ENCODE data around the gene LRRC28.
"Not testable (repeated sequence)": the region's sequence is repeated elsewhere in the genome, so short reads cannot be mapped to it uniquely, and the experiment has no call there.

Gene LRRC28

GRCh38 chr15:99250857-99251841 lies at the start of gene LRRC28:
TSS of gene LRRC28 (plus strand) at chr15:99251481. CDS start at chr15:99255958, 4,477 bp downstream.
- peak; percentile 90 for DNase-seq (ENCODE audit: low read depth)

GRCh38 chr15:99202176-99202552 lies 49.1 kb upstream of the LRRC28 start:
- no peak for DNase-seq (ENCODE audit: low read depth)

DNA sequence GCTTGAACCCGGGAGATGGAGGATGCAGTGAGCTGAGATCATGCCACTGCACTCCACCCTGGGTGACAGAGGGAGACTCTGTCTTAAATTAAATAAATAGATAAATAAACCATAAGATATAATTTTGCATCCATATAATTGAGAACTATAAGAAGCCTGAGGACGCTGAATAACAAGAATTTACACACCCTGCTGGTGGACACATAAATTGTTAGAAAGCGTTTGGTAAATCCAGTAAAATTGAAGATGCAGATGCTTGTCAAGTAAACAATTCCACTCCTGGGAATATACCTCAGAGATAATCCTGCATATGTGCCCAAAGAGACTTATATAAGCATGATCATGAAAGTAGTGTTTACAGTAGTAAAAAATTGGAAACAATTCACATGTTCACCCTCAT lies 43.6 kb upstream of the LRRC28 start:
- DNase-seq (ENCODE audit: low read depth): no peak

DNA sequence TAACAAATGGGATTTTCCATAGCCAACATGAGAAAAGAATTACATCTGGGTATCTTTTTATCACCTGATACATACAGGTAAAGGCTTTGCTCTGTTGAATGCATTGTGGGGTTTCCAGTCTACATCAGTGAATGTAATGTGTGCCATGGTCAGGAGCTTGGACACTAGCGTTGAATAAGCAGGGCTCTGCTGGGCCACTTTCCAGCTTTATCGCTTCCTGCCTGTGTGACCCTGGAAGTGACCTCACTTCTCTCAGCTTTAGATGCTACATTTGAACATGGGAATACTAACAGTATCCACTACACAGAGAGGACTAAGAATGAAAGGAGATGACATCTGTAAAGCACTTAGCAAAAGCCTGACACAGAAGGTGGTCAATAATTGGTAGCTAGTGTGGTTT lies 42.0 kb upstream of the LRRC28 start:
- DNase-seq (ENCODE audit: low read depth): no peak

GRCh38 chr15:99210334-99210733 lies 40.9 kb upstream of the LRRC28 start:
- no peak for DNase-seq (ENCODE audit: low read depth)

DNA sequence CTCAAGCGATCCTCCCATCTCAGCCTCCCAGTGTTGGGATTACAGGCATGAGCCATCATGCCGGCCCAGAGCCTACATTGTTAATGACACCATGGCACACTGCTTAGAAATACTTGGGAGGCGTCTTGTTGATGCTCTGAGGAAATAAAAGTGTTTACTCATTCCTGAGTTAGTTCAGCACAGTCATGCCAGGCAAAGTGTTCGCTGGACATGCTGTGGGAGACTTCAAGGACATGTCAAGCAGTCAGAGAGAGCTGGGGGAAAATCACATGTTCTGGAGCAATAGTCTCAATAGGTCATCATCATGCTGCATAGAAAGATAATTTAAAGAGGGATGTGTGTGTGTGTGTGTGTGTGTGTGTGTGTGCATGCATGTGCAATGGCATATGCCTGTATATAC lies 39.4 kb upstream of the LRRC28 start:
- DNase-seq (ENCODE audit: low read depth): no peak

DNA sequence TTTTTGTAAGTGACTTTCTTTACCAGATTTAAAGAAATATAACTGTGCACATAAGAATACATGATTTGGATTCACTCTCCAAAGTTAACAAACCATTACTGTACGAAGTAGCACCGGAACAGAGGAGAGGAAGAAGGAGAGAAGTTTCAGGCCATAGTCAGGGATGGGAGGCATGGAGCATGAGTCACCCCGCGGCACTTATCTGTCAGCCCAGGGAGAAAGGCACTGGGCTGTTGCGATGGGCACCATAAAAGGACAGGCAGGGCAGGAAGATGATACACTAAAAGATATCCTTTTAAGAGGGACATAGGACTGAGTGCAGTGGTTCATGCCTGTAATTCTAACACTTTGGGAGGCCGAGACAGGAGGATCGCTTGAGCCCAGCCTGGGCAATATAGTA lies 38.9 kb upstream of the LRRC28 start:
- DNase-seq (ENCODE audit: low read depth): no peak

GRCh38 chr15:99213187-99213811 lies 38.0 kb upstream of the LRRC28 start:
- DNase-seq (ENCODE audit: low read depth): peak; percentile 23

DNA sequence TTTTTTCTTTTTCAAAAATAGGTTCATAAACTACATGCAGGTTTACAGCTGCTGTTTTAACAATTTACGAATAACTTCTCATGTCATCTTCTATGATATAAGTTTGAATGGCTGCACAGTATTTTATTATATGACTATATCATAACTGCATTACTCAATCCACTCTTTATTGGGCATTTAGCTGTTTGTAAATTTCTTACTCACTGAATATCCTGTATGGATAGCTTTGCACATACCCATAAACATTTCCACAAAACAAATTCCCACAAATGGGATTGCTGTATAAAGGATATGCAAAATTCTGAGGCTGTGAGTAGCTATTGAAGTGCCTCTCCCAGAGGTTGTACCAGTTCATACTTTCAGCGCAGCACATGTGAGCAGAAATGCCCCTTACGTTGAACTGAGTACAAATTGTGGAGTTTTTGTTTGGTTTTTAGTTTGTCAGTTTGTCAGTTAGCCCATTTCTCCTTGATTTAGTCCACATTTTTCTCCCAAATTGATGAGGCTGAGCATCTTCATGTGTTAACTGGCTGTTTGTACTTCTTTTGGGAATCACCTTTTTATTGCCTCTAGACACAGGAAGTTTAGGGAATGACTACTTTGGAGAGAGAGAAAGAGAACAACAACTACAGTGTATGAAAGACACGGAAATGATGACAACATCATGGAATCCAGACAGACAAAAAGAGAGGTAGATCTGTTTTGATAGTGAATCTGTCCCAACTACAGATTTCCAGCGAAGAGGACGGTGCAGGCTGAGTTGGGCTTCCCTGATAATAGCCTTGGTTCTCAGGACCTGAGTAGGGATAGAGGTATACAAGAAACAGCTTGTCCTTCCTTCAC lies 26.7 kb upstream of the LRRC28 start:
- no peak for DNase-seq (ENCODE audit: low read depth)

GRCh38 chr15:99226802-99227201 lies 24.5 kb upstream of the LRRC28 start:
- DNase-seq (ENCODE audit: low read depth): no peak

DNA sequence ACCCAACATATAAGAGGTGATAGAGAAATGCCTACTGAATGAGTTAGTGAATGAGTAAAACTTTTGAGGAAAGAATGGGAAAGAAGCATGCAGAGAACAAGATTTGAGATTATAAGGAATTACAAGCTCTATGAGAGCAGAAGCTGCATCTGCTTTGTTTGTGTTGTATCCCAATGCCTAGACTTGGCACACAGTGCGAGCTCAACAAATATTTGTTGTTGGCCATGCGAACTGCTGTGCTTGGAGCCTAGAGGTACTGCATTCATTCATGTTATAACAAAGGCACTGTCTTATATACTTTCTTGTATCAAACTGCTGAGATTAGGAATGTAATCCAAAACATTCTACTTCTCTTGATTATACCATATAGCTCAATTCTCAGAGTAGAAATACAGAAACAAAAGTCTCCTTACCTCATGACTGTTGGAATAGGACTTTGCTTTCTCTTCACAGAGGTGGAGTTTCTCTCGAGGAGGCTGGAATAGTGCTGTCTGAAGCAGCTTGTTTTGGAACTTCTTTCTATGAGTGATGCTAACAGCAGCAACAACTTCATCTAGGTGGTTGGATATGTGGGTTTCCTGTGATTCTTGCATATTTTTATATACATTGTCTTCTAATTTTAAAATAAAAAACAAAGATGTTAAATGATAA lies 23.0 kb upstream of the LRRC28 start:
- DNase-seq (ENCODE audit: low read depth): no peak

GRCh38 chr15:99230867-99231266 lies 20.4 kb upstream of the LRRC28 start:
- no peak for DNase-seq (ENCODE audit: low read depth)

GRCh38 chr15:99232740-99233139 lies 18.5 kb upstream of the LRRC28 start:
- no peak for DNase-seq (ENCODE audit: low read depth)

DNA sequence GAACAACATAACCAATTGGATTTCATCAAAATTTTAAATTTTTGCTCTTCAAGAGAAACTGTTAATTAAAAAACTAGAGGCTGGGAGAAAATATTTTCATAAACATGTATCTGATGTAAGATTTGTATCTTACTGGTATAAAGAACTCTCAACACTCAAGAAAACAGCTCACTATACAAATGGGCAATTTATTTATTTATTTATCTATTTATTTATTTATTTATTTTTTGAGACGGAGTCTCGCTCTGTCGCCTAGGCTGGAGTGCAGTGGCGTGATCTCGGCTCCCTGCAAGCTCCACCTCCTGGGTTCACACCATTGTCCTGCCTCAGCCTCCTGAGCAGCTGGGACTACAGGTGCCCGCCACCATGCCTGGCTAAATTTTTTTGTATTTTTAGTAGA lies 17.1 kb upstream of the LRRC28 start:
- DNase-seq (ENCODE audit: low read depth): not testable (repeated sequence)

DNA sequence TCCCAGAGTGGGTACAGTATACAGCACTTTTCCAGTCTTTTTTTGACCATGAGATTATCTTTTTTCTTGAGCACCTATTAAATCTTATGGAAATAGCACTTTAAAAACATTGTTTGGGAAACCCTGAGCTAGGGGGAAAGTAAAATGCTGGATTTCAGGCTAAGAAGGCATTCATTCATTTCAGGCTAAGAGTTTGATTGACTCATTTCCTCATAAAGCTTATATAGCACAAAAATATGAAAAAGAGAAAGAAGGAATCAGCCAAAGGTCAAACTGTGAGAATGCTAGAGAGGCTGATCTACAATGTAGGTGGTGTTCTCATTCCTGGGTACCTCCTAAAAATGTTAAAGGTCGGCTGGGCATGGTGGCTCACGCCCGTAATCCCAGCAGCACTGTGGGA lies 12.4 kb upstream of the LRRC28 start:
- DNase-seq (ENCODE audit: low read depth): no peak

DNA sequence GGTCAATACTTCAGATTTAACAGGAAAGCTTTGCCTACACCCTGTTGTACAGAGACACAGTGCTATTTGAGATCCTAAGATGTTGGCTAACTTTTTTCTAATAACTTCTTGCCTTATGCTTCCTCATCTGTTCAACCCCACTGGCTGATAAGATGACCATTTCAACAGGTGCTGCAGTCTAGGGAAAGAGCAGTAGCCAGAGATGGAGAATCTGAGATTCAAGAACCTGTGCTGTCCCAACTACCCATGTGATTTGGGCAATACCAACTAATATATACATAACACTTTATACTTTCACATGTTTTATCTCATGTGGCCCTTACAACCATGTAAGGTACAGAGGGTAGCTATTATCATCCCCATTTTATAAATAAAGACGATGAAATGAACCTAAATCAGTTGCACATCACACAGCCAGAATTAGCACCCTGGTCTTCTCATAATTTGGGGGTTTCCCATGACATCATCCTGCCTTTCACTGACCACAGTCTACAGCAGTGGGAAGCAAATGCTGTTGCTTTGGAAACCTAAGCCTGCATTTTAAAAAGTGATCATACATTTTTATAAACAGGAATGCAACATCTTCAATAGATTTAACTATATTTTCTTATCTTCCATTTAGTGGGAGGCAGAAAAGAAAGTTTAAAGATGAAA lies 11.6 kb upstream of the LRRC28 start:
- no peak for DNase-seq (ENCODE audit: low read depth)

DNA sequence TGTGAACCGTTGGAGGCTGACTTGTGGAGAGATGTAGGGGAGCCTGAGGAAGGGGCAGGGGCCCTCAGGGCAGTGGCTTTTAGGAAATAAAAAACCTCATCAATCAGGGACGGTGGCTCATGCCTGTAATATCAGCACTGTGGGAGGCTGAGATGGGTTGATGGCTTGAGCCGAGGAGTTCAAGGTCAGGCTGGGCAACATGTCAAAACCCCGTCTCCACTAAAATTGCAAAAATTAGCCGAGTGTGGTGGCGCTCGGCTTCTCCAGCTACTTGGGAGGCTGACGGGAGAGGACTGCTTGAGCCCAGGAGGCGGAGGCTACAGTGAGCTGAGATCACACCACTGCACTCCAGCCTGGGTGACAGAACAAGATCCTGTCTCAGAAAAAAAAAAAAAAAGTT lies 9.5 kb upstream of the LRRC28 start:
- DNase-seq (ENCODE audit: low read depth): no peak

- DNase-seq (ENCODE audit: low read depth): no peak
Measured at GRCh38 chr15:99244306-99244705, 7.0 kb upstream of the LRRC28 start.

- no peak for DNase-seq (ENCODE audit: low read depth)
Measured at GRCh38 chr15:99247062-99247461, 4.2 kb upstream of the LRRC28 start.

DNA sequence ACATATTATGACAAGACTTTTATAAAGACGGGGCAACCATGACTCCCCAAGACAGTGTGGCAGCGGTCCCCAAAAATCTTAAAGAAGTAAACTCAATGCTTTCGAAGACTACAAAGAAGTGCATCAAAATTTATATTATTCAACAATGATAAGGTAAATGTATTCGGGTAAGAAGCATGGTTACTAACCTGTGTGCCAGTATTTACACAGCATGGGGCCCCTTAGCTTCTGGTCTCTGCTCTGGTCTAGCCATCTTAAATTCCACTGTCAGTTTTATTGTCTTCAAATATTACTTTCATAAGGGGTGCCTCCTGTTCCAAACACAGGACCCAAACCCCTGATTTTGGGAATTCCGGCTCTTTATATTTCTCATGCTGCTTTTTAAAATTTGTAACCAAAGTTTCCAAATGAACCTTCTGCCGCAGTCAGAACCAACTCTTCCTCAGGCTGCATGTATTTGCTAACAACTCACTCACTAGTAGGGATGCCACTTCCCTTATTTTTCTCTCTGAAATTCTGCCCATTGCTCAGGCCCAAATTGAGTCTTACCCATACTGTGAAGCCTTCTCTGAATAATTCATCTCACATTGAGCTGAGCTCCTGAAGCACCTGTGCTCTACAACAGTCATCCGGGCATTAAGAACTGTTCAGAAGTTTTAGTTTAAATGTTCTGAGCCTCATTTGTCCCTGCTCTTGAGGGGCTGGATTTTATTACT lies 3.1 kb upstream of the LRRC28 start:
- no peak for DNase-seq (ENCODE audit: low read depth)
